Keratinocyte (primary cell): ENCODE measurements around the gene WNT8A.

Source experiments
- EZH2 ChIP-seq: IDR thresholded peaks from one replicate; pipeline ENCODE4 v1.6.1; 2012; ENCODE audit warnings: inconsistent platforms, mild to moderate bottlenecking, low read length, moderate library complexity
- TF ChIP-seq, protein P1 (sequence below), 3 experiments: IDR thresholded peaks in 1 of 3; conservative IDR thresholded peaks in 1 of 3; optimal IDR thresholded peaks in 1 of 3; 2 replicates in 2 of 3; 3 replicates in 1 of 3; pipeline versions ENCODE3 to v1.5.1; 2011; ENCODE audit warnings: low read length in 3 of 3, mild to moderate bottlenecking in 3 of 3, moderate library complexity in 2 of 3, control low read depth in 1 of 3, inconsistent platforms in 1 of 3; ENCODE audit not compliant: insufficient read depth in 2 of 3; ENCODE audit errors: extremely low read depth in 1 of 3

DNA sequence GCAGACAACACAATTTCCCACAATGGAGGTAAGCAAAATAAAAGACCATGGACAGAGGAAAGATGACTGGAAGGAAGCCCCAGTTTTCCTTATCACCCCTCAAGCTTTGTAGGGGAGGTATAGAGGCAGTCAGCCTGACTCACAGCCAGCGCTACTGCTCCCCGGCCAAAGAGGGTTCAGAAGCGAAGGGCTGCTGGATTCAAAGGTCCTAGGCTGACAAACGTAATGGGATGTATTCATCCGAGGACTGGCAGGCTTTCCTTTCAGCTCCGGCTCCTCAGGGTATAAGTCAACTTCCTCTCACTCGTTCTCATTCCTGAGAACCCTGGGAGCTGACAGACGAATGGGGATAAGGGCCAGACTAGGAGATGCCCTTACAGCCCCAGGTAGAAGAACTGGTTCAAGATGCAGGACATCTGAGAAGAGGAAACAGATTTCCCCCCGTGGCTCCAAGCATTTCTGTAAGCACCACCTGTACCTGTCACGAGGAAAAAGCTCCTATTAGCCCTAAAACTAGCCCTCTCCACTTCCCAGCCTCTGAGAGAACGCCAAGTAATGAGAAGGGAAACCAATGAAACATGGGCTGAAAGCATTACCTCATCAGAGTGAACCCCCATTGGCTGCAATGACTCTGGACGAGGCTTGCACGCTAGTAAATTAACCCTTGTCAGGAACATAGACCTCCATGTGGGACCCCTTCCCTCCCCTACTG lies 28.8 kb upstream of the WNT8A start:
- TF ChIP-seq, protein P1, sequence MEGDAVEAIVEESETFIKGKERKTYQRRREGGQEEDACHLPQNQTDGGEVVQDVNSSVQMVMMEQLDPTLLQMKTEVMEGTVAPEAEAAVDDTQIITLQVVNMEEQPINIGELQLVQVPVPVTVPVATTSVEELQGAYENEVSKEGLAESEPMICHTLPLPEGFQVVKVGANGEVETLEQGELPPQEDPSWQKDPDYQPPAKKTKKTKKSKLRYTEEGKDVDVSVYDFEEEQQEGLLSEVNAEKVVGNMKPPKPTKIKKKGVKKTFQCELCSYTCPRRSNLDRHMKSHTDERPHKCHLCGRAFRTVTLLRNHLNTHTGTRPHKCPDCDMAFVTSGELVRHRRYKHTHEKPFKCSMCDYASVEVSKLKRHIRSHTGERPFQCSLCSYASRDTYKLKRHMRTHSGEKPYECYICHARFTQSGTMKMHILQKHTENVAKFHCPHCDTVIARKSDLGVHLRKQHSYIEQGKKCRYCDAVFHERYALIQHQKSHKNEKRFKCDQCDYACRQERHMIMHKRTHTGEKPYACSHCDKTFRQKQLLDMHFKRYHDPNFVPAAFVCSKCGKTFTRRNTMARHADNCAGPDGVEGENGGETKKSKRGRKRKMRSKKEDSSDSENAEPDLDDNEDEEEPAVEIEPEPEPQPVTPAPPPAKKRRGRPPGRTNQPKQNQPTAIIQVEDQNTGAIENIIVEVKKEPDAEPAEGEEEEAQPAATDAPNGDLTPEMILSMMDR (optimal IDR thresholded peaks at IDR 0.05 in 1 of 3, IDR thresholded peaks at IDR 0.05 in 1 of 3, conservative IDR thresholded peaks at IDR 0.05 in 1 of 3; ENCODE audit: extremely low read depth in 1 of 3, insufficient read depth in 2 of 3, low read length in 3 of 3): no peak
- no peak for TF ChIP-seq EZH2
